Measurements from ENCODE around the gene SCN2B.
A peak's percentile ranks its signal among the peaks of the same experiment; 100 is the strongest.

Gene SCN2B

GRCh38 chr11:118175031-118175992 lies 1.1 kb downstream of the SCN2B start:
- DNase-seq (ENCODE audit: low read depth in 3 of 3): no peak

DNA sequence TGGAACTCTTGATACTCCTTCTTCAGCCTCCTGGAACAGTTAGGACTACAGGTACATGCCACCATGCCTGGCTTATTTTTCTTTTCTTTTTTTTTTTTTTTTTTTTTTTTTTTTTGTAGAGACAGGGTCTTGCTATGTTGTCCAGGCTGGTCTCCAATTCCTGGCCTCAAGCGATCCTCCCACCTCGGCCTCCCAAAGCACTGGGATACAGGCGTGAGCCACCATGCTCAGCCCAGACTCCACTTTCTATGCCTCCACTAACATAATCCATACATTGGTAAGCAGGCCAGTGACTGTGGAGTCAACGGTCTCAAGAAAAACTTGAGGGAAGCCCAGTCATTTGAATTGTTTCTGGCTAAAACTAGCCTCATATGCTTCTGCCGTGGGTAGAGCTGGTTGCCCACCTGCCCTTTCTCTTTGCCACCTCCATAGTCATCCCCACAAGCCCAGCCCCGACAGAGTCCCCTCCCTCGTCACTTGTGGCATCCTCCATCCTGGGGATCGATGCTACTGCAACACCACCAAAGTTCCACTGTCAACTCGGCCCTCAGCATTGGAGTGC lies 2.4 kb downstream of the SCN2B start:
- no peak for DNase-seq (ENCODE audit: low read depth in 3 of 3)

DNA sequence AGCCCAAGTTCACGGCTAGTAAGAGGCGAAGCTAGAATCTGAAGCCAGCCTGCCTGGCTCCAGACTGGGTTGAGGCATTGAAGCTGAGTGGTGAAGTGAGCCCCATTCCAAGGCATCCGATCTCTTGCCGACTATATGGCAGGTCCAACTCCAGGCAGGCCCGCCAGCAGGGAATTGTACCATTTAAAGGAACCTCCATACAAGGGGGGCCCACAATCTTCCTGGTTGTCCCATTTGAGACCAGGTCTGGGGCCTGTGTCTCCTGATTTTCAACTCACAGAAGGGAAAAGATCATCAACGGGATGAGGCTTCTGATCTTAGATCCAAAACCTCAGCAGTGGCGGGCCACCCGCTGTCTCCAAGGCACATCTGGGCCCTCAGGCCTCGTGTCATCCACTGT lies 4.1 kb downstream of the SCN2B start:
- no peak for DNase-seq (ENCODE audit: low read depth in 3 of 3)

GRCh38 chr11:118171269-118172062 lies 5.0 kb downstream of the SCN2B start:
- peak; percentile 53 to 68 (median 57) for DNase-seq (ENCODE audit: low read depth in 3 of 3)

- DNase-seq (ENCODE audit: low read depth in 3 of 3): no peak
Measured at GRCh38 chr11:118170882-118171268, 5.6 kb downstream of the SCN2B start.

GRCh38 chr11:118170231-118170630 lies 6.2 kb downstream of the SCN2B start:
- DNase-seq (ENCODE audit: low read depth in 3 of 3): no peak

DNA sequence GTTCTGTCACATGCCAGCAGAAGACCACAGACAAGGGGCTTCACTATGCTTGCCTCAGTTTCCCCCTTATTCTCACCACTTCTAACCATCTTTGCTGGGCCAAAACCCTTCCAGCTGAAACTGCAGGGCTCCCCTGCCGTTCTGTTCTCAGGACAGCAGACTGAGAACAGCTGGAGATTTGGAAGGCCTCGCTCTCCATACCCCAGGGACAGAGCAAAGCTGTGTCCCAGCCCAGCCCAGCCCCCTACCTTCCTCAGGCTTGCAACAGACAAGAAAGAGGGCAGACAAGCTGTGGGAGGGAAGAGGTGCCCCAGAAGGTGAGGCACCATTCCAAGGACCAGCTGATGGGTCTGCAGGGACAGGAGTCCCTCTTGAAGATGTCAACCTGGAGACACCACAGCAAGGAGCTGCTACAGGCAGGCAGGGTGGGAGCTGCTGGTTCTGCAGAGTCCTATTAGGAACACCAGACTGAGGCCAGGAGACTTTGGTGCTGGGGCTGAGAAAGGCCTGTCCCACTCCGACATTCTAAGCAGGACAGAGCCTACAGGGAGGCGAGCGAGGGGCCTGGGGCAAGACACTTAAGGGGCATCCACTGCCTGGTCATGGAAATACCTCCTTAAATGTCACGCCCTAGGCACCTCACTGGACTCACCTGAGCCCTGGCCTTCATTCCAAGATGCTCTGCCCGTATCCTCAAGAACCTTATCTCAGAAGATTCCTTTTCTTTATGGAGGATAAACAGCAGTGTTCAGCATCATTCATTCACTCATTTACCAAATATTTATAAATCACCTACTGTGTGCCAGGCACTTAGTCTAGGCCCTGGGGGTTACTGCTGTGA lies 6.9 kb downstream of the SCN2B start:
- no peak for DNase-seq (ENCODE audit: low read depth in 3 of 3)

- DNase-seq (ENCODE audit: low read depth in 3 of 3): no peak
Measured at GRCh38 chr11:118168751-118169150, 7.7 kb downstream of the SCN2B start.

GRCh38 chr11:118168316-118168715 lies 8.1 kb downstream of the SCN2B start:
- DNase-seq (ENCODE audit: low read depth in 3 of 3): no peak

- no peak for DNase-seq (ENCODE audit: low read depth in 3 of 3)
Measured at GRCh38 chr11:118167906-118168305, 8.5 kb downstream of the SCN2B start.

DNA sequence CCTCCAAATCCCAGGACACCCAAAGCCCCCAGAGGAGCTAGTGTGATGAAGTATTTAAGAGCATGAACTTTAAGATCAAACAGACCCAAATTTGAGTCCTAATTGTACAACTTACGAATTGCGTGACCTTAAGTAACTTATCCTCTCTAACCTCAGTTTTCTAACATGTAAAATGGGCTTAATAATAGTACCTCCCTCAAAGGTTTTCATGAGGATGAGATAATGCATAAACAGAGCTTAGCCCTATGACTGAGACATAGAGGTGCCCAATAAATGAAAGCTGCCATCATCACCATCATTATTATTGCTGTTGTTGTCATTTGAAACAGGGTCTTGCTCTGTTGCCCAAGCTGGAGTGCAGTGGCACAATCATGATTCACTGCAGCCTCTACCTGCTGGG lies 9.2 kb downstream of the SCN2B start:
- DNase-seq (ENCODE audit: low read depth in 3 of 3): no peak

- no peak for DNase-seq (ENCODE audit: low read depth in 3 of 3)
Measured at GRCh38 chr11:118166641-118167040, 9.8 kb downstream of the SCN2B start.

GRCh38 chr11:118164885-118165284 lies 11.6 kb downstream of the SCN2B start:
- DNase-seq (ENCODE audit: low read depth in 3 of 3): no peak

GRCh38 chr11:118163494-118163893 lies 12.9 kb downstream of the SCN2B start:
- DNase-seq (ENCODE audit: low read depth in 3 of 3): no peak

GRCh38 chr11:118162846-118163245 lies 13.6 kb downstream of the SCN2B start:
- no peak for DNase-seq (ENCODE audit: low read depth in 3 of 3)

DNA sequence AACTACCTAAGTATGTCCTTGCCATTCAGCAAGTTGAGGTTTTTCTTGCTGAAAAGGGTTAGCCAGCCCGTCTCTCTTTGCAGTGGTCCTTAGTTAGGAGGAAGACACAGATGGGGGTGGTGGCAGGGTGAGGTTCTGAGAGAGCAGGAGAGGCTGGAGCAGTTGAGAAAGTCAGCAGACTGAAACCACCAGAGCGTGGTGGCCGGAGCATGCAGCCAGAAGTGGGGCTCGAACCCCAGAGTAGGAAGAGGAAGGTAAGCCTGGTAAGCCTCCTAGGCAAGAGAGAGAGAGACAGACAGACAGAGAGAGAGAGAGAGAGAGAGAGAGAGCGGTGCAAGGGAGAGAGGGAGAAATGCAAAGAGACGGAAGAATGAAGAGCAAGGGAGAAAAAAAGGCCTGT lies 14.7 kb downstream of the SCN2B start:
- no peak for DNase-seq (ENCODE audit: low read depth in 3 of 3)

GRCh38 chr11:118157186-118157895 lies 19.1 kb downstream of the SCN2B start:
- DNase-seq (ENCODE audit: low read depth in 3 of 3): no peak

GRCh38 chr11:118156531-118157185 lies 19.8 kb downstream of the SCN2B start:
- DNase-seq (ENCODE audit: low read depth in 3 of 3): peak in 1 of 3 experiments; percentile 20

- no peak for DNase-seq (ENCODE audit: low read depth in 3 of 3)
Measured at GRCh38 chr11:118155776-118156530, 20.5 kb downstream of the SCN2B start.

- no peak for DNase-seq (ENCODE audit: low read depth in 3 of 3)
Measured at GRCh38 chr11:118154641-118155040, 21.8 kb downstream of the SCN2B start.

Data from stimulated activated CD4-positive, alpha-beta T cell treated with anti-CD3 and anti-CD28 coated beads, TNF-alpha, amount 100 ng/mL, for 24 hours (primary cell).